ENCODE results near the gene HORMAD2.
A peak's percentile ranks its signal among the peaks of the same experiment; 100 is the strongest.

Gene HORMAD2

DNA sequence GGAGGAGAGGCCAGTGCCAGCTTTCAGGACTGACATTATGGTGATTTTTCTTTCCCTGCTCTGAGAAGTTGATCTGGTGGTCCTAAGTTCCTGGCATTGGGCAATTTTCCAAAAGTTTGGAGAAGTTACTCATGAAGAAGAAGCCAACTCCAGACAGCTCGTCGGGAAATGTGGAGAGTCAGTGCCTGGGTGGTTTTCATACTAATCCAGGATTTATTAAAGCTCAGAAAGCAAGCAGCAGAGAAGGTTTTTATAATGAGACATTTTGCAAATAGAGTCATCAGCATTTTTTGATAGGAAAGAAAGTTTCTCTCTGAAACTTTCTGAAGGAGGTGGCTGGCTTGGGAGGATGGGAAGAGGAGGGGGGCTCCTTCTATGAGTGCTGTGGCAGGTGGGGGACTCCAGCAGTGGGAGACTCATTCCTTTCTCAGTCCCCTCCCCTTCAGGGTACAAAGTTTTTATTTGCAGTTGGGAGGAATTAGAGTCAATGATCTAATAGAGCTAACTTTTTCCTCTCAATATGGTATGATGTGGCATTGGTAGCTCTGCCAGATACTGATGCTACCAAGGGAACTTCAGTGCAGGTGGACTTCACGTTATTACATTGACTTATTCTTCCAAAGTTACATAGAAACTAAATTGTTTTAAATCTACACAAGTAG is 110.9 kb downstream of the HORMAD2 start:
- DNase-seq (ENCODE audit: low read depth), result no peak
- TF ChIP-seq, protein P1, sequence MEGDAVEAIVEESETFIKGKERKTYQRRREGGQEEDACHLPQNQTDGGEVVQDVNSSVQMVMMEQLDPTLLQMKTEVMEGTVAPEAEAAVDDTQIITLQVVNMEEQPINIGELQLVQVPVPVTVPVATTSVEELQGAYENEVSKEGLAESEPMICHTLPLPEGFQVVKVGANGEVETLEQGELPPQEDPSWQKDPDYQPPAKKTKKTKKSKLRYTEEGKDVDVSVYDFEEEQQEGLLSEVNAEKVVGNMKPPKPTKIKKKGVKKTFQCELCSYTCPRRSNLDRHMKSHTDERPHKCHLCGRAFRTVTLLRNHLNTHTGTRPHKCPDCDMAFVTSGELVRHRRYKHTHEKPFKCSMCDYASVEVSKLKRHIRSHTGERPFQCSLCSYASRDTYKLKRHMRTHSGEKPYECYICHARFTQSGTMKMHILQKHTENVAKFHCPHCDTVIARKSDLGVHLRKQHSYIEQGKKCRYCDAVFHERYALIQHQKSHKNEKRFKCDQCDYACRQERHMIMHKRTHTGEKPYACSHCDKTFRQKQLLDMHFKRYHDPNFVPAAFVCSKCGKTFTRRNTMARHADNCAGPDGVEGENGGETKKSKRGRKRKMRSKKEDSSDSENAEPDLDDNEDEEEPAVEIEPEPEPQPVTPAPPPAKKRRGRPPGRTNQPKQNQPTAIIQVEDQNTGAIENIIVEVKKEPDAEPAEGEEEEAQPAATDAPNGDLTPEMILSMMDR (IDR thresholded peaks at IDR 0.05; ENCODE audit: insufficient read depth, low read depth, low read length, missing control alignments), result no peak
- H3K4me3 ChIP-seq (ENCODE audit: low read depth, low read length), result no peak overlapping the region

DNA sequence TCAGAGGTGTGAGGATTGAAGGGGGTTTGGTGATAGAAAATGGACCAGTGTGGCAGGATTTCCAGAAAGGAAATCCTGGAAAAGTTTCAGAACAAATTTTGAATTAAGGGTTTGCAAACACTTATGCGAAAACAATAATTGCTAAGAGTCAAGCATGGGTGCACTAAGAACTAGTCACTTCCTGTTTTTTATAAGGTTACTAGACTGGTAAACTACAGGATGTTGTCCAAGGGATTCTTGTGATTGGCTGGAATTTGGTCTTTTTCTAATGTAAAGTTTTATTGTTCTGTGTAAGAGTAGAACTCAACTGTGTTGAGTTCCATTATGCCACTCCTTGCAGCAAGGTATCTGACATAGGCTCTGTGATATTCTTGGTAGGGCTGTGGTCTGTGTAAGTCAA is 112.2 kb downstream of the HORMAD2 start:
- no peak overlapping the region for H3K4me3 ChIP-seq (ENCODE audit: low read depth, low read length)
- DNase-seq (ENCODE audit: low read depth), result peak; percentile 19
- TF ChIP-seq, protein P1 (IDR thresholded peaks at IDR 0.05; ENCODE audit: insufficient read depth, low read depth, low read length, missing control alignments), result no peak

DNA sequence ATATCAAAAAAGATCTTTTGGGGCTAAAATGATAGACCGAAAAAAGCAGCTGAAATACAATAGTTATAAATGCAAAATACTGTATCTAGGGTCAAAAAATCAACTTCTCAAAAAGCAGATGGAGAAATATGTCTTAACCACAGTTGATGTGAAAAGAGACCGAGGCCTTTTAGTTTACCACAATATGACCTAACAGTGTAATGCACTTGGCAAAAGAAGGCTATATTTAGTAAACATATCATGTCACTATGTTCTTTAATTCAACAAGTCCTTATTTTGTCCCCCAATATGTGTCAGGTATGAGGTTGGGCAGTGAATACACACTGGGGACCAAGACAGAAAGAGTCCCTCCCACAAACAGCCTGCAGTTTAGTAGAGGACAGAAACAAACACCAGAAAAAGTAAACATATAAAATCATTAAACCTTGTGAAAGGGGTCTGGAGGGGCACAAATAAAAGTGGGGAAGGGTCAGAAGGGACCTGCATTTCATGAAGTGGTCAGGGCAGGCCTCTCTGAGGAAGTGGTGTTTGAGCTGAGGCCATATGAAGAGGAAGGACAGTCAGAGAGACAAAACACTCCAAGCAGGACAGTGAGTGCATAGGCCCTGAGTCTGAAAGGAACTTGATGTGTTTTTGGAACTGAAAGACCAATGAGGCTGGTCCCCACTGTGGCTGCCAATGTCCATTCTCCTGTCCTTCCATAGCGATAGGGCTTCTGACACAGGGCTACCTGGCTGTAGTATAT is 112.9 kb downstream of the HORMAD2 start:
- DNase-seq (ENCODE audit: low read depth), result no peak
- no peak overlapping the region for H3K4me3 ChIP-seq (ENCODE audit: low read depth, low read length)
- TF ChIP-seq, protein P1 (IDR thresholded peaks at IDR 0.05; ENCODE audit: insufficient read depth, low read depth, low read length, missing control alignments), result no peak

DNA sequence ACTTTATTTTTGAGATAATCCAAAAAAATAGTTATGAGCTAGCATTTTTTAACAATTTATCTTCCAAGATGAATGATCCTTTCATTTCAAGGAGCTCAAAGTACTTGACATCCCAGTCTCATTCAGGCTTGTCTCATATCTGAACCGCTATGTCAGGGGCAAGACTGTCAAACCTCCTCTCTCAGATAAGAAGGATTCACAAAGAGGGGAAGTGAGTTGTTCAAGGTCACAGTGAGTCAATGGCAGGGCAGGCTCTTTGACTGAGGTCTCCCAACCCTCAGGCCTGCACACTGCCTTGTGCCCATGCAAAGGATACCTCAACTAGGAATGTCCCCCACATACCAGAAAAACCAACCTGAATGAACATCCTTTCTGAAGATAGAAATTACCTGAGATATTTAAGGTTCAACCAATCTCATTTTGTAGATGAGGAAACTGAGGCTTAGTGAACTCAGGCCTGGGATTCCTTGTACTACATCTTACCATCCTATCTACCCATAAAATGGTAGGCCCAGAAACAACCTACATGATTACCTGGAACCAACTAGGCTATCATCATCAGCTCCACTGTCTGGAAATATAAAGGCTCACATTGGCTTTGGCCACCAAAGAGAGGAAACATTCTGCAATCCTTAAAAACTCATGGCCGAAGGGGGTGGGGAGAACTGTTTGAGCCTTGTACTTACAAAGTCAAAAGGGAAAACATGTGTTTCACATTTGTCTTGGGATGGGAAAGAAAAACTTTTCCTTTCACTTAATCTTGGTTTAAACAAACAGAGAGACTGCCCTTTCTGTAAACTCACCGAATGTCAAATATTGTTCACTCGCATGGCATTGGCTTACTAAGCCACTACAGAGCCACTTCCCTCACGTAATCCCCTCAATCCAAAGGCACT is 115.2 kb downstream of the HORMAD2 start:
- no peak overlapping the region for H3K4me3 ChIP-seq (ENCODE audit: low read depth, low read length)
- DNase-seq (ENCODE audit: low read depth), result no peak
- TF ChIP-seq, protein P1 (IDR thresholded peaks at IDR 0.05; ENCODE audit: insufficient read depth, low read depth, low read length, missing control alignments), result no peak

DNA sequence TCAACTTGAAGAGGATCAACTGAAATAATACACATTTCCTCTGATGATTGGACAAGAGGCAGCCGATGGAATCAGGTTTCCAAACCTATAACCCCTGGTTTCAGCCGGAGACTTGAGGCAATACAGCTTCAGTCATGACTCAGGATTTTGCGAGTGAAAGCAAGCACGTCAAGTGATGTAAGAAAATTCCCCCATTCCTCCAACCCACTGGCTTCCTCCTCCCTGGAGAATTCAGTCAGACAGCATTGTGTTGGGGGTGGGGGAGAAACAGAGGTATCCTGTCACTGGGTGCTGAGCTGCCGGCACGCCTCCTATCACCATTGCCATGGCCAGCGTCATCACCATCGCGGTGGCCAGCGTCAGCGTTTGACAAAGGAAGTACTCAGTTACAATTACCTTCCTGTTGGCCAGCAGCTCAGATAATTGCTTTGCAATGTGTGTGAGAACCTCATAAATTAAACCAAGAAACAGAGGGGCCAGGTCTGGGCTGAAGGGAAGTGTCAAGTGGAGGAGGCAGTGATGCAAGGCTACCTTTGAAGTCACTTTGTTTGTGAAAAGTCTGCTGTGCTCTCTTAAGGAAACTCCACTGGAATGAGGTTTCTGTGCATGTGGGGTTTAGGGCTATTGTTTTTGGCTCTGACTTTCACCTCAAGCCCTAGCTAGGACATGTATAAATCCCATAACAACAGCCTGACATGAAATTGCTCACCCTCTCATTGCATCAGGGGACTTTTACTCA is 116.0 kb downstream of the HORMAD2 start:
- no peak overlapping the region for H3K4me3 ChIP-seq (ENCODE audit: low read depth, low read length)
- peak; percentile 55 for DNase-seq (ENCODE audit: low read depth)
- TF ChIP-seq, protein P1 (IDR thresholded peaks at IDR 0.05; ENCODE audit: insufficient read depth, low read depth, low read length, missing control alignments), result no peak

DNA sequence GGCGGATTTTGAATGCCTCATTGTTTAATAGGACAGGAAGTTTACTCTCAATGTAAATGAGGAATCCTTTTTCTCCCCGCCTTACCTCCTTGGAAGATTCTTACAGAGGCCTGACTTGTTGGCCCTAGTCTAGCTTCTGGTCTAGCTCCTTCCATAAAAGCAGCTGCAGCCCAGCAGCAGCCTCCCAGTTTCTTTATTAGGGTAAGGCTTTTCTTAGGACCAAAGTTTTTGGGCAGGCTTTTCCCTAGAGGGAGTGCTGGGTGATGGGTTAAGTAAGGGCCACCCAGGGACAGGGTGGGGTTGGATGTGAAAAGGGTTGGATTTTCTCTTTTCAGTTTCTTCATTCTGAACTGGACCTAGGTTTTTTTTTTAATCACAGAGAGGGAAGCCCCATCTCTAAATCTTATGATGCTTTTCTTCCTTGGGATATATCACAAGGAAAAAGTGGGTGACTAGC is 116.6 kb downstream of the HORMAD2 start:
- TF ChIP-seq, protein P1 (IDR thresholded peaks at IDR 0.05; ENCODE audit: insufficient read depth, low read depth, low read length, missing control alignments), result no peak
- H3K4me3 ChIP-seq (ENCODE audit: low read depth, low read length), result no peak overlapping the region
- DNase-seq (ENCODE audit: low read depth), result no peak
